HG02970 (cell line): ENCODE data around the gene FAM76A.
"Not testable (repeated sequence)": the region's sequence is repeated elsewhere in the genome, so short reads cannot be mapped to it uniquely, and the experiment has no call there.

ENCODE experiments used
- ATAC-seq: cut with Tn5 transposase; IDR thresholded peaks from one replicate; pipeline ENCODE4 v1.9.1; 2021; ENCODE audit warnings: mild to moderate bottlenecking, moderate library complexity, moderate number of reproducible peaks; ENCODE audit not compliant: unreplicated experiment, low FRiP score

Gene FAM76A

DNA sequence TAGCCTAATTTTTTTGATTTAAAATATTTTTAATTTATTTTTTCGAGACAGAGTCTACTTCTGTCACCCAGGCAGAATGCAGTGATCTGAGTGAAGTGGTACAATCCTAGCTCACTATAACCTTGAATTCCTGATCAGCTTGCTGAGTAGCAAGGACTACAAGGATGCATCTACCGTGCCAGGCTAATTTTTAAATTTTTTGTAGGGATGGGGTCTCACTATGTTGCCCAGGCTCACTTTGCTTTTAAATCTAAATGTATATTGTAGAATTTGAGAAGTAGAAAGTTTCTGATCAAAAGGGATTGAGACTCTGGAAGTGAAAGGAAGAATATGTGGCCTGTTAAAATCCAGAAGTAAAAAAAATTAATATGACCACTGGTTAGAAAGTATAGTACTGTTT is 48.9 kb downstream of the FAM76A start:
- no peak for ATAC-seq

DNA sequence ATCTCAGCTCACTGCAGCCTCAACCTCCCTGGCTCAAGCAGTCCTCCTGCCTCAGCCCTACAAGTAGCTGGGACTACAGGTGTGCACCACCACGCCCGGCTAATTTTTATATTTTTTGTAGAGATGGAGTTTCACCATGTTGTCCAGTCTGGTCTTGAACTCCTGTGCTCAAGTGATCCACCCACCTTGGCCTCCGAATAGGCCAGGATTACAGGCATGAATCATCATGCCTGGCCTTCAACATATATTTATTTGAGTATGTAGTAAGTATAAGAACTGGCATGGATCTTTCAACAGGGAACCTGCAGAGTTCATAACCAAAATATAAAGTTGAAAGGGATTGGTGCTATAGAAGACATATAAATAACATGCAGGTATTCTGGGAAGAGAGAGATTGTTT is 49.6 kb downstream of the FAM76A start:
- ATAC-seq: not testable (repeated sequence)

DNA sequence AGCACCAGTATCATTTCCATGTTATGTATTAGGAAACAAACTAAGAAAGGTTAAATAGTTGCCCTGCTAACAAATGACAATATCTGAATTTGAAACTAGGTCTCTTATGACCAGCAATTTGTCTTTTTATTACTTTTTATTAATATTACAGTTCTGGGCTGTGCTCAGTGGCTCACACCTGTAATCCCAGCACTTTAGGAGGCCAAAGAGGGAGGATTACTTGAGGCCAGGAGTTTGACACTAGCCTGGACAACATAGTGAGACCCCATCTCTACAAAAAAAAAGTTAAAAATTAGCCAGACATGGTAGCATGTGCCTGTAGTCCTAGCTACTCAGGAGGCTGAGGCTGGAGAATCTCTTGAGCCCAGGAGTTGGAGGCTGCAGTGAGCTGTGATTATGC is 50.5 kb downstream of the FAM76A start:
- ATAC-seq: not testable (repeated sequence)

DNA sequence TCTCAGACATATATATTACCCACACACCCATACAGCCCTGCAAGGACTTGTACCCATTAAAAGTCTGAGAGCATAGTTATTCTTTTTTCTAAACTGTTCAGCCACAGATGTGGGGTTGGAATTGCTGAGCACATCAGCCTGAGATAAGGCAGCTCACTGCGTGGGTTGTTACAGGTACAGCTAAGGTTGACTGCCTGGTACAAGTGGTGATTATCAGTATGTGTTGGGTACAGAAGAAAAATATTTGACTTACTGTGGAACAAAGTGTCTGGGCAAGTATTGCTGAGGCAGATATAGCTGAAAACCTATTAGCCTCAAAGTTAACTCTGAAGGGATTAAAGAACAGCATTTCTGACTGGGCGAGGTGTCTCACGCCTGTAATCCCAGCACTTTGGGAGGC is 52.3 kb downstream of the FAM76A start:
- no peak for ATAC-seq

DNA sequence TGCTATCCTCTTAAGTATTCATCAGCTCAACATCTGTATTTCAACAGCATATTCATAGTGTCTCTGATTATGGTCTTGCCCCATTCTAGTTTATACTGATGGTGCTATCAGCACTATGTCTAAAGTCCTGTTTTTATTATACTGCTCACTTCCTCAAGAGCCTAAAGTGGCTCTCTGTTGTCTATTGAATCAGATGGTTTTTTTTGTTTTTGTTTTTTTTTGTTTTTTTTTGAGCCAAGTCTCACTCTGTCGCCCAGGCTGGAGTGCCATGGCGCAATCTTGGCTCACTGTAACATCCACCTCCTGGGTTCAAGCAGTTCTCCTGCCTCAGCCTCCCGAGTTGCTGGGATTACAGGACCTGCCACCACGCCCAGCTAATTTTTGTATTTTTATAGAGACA is 53.4 kb downstream of the FAM76A start:
- no peak for ATAC-seq

DNA sequence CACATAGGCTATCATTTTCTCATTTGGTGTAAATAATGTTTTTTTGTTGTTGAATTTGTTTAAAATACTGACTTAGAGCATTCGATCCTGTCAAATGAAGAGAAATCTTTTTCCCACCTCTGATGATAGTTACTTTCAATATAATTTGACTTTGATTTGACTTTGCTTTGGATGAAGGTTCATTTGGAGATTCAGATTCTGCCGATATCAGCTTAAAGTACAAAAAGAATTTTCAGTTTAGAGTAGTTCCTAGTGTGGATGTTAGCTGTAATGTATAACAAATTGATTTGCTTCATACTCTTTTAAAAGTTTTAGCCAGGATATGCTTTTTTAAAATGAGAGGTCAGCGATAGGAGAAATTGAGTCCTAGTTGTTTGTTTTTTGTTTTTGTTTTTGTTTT is 57.2 kb downstream of the FAM76A start:
- ATAC-seq: no peak

DNA sequence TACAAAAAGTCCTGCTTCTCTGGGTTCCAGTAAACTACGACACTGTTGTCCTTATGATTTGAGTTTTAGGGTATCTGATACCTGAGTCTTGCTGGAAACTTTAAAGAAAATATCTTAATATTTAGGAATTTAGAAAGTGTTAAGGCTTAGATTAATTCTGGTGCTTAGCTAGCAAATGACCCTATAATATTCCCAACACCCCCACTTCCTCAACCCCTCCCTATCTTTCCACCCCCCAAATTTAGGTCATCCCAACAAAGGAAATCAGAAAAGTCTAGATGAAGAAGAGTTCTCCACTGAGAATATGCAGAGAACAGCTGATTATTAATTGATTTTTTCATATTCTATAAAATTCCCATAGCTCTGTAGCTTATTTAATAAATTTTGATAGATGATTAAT is 58.9 kb downstream of the FAM76A start:
- ATAC-seq: no peak

DNA sequence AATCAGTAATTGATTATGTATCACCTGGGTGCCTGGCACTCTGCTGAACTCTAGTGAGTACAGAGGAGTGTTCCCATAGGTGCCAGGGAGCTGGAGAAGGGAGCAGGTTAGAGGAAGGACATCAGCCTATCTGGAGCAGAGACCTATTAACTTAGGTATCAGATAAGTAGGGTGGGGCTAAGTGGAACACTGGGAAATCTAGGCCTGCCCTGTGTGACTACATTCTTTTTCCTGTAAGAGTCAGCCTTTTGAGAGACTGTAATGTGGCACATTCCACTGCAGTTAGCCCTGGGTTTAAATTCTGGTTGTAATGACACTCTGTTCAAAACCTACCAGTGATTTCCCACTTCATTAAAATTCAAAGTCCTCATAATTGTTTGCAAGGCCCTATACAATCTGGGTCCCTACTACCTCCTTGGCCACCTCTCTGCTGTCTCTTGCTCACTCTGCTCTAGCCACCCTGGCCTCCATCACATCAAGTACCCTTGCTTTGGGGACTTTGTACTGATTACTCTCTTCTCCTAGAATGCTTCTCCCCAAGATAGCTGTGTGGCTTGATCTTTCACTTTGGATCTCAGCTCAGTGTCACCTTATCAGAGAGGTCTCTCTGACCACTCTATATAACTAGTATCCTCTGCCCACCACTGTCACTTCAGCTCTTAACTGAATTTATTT is 60.2 kb downstream of the FAM76A start:
- no peak for ATAC-seq

DNA sequence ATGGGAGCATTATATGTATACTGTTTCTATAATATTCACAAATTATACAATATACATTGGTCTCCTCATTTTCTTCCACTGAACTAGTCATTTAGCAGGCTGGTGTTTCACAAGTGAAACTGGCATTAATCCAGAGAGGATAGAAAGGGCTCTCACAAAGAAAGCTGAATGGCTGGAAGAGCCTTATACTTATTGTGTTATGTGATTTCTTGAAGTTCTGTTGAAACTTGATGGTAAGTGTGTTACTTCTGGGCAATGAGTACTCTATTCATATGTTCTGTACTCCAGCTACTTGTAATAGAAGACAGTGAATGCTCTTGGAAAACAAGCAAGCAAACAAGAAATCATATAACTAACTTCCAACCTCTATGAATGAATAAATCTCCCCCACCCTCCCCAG is 62.1 kb downstream of the FAM76A start:
- no peak for ATAC-seq

DNA sequence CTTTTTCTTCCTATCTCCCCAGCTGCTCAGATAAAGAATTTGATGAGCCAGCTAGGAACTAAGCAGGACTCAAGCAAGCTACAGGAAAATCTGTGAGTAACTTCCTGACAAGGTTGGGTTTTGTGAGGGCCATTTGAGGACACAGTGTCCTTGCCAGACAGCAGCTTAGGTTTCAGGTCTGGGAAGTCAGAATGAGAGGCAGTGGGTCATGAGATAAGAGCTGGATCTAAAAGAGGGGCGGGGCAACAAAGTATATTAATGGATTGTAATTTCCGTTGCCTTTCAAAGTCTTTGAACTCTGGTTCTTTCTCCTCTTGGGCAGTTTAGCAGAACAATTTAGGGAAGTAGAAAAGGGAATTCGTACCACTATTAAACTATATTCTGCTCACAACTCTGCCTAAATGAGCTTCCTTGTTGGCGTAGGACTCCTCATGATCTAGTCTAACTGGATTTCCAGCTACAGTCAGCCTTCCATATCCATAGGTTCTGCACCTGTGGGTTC is 63.8 kb downstream of the FAM76A start:
- ATAC-seq: no peak

DNA sequence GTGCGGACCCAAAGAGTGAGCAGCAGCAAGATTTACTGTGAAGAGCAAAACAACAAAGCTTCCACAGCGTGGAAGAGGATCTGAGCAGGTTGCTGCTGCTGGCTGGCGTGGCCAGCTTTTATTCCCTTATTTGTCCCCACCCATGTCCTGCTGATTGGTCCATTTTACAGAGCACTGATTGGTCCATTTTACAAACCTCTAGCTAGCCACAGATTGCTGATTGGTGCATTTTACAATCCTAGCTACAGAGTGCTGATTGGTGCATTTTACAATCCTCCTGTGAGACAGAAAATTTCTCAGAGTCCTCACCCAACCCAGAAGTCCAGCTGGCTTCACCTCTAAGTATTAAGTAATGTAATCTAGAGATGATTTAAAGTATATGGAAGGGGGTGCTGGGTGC is 64.5 kb downstream of the FAM76A start:
- not testable (repeated sequence) for ATAC-seq

DNA sequence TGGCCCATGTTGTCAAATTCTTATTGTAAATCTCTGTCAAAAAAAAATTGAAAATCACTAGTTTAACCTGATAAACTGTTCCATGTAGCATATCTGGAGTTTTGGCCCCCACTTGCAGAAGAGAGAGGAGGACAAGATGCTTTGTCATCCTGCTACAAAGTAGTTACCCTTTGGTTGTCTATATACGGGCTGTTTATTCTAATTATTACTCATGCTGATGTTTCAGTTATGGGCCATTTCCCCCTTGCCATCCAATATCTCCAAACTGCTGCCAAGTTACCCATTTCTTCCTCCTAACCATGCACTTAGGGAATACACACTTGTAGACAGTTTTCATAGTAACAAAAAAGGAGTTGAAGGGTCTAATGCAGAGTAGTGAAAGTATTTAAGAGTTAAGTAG is 69.8 kb downstream of the FAM76A start:
- ATAC-seq: no peak

DNA sequence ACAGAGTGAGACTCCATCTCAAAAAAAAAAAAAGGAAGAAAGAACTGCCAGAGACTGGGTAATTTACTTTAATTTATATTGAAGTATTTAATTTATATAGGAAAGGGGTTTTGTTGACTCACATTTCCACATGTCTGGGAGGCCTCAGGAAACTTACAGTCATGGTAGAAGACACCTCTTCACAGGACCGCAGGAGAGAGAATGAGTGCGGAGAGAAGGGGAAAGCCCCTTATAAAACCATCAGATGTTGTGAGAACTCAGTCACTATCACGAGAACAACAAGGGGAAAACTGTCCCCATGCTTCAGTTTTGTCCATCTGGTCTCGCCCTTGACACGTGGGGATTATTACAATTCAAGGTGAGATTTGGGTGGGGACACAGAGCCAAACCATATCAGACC is 79.0 kb downstream of the FAM76A start:
- ATAC-seq: no peak

DNA sequence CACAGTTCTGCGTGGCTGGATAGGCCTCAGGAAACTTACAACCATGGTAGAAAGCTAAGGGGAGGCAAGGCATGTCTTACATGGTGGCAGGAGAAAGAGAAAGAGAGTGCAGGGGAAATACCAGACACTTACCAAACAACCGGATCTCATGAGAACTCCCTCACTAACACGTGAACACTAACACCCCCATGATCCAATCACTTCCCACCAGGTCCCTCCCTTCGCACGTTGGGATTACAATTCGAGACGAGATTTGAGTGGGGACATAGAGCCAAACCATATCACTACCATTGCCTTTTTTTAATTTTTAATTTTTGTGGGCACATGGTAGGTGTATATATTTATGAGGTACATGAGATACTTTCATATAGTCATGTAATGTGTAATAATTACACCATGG is 81.0 kb downstream of the FAM76A start:
- no peak for ATAC-seq

DNA sequence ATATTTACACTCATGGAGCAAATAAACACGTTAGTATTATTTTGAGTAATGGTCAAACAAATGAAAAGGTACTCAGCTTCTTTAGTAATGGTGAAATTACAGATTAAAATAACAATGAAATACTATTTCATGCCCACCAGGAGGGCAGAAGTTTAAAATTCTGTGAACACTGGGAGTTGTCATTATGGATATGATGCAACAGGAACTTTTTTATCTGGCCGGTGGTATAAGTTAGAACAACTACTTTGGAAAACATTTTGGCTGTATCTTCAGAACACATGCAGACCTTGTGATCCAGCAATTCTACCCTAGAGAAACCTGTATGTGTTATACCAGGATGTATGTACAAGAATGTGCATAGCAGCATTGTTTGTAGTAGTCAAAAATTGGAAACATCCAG is 81.6 kb downstream of the FAM76A start:
- no peak for ATAC-seq

DNA sequence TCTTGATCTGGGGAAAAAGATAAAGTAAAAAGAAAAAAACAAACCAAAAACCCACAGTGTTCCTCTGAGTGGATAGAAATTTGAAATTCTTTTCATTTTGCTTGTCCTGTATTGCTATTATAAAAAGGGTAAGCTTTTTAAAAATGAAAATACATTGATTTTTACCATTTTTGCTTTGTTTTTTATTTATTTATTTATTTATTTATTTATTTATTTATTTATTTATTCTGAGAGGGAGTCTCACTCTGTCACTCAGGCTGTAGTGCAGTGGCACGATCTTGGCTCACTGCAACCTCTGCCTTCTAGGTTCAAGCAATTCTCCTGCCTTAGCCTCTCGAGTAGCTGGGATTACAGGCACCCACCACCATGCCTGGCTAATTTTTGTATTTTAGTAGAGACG is 82.4 kb downstream of the FAM76A start:
- ATAC-seq: not testable (repeated sequence)

DNA sequence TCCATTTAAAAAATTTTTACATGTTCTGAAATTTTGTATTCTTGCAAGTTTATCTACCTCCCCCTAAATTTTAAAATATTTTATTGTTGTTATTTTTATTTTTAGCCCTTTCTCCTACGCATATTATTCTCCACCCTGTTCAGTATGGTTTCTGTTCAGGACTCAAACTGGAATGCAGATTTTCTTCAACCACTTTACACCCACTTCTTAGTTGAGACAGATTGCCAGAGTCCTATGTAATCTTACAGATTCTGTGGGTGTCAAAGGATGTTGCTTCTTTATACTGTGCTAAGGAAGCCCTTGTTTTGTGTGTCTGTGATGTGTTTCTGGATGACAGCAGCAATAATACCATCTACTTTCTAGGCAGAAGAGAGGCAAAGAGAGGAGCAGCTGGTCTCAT is 84.1 kb downstream of the FAM76A start:
- no peak for ATAC-seq

DNA sequence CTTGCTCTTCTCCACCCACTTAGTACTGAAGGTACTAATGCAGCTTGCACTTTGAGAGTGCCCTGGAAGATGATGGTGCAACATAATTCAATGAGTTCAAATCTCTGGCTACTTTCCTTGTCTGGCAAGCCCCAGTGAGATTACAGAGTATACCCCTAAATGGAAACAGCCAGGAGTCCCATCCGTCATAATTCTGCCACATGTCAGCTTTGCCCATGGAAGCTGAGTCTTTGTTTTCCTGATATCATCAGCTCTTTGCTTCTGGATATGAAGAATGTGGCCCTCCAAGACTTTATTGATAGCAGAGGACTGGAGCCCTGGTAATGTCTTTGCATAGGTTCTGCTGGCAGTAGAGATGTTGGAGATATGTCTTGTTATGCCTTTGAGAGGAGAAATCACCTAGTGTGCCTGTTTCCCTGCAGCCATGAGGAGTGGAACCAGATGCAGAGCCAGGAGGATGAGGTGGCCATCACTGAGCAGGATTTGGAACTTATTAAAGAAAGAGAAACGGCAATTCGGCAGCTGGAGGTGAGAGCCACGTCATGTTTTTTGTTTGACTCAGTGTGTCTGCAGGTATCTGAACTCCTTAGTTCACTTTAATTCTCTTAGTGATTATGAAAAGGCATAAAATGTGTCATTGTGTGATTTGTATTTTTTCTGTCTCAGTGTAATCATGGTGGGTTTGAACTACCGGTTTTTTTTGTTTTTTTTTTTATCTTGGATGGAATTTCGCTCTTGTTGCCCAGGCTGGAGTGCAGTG is 86.2 kb downstream of the FAM76A start:
- ATAC-seq: no peak
